ENCODE data around the gene ARHGAP31.
"Not testable (repeated sequence)": the region's sequence is repeated elsewhere in the genome, so short reads cannot be mapped to it uniquely, and the experiment has no call there.

DNA sequence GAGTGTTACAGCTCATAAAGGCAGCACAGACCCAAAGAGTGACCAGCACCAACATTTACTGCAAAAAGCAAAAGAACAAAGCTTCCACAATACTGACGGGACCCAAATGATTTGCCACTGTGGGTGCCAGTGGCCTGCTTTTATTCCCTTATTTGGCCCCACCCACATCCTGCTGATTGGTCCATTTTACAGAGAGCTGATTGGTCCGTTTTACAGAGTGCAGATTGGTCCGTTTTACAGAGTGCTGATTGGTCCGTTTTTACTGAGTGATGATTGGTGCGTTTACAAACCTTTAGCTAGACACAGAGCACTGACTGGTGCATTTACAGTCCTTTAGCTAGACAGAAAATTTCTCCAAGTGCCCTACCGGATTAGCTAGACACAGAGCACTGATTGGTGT lies 43.2 kb downstream of the ARHGAP31 start:
- TF ChIP-seq GABPA (IDR thresholded peaks at IDR 0.05 in 1 of 2, conservative IDR thresholded peaks at IDR 0.05 in 1 of 2); SP1 (IDR thresholded peaks at IDR 0.05); RAD21 (IDR thresholded peaks at IDR 0.05); TAF1 (conservative IDR thresholded peaks at IDR 0.05): not testable (repeated sequence)
- TF ChIP-seq, protein P1, sequence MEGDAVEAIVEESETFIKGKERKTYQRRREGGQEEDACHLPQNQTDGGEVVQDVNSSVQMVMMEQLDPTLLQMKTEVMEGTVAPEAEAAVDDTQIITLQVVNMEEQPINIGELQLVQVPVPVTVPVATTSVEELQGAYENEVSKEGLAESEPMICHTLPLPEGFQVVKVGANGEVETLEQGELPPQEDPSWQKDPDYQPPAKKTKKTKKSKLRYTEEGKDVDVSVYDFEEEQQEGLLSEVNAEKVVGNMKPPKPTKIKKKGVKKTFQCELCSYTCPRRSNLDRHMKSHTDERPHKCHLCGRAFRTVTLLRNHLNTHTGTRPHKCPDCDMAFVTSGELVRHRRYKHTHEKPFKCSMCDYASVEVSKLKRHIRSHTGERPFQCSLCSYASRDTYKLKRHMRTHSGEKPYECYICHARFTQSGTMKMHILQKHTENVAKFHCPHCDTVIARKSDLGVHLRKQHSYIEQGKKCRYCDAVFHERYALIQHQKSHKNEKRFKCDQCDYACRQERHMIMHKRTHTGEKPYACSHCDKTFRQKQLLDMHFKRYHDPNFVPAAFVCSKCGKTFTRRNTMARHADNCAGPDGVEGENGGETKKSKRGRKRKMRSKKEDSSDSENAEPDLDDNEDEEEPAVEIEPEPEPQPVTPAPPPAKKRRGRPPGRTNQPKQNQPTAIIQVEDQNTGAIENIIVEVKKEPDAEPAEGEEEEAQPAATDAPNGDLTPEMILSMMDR (IDR thresholded peaks at IDR 0.05; ENCODE audit: low read depth, low read length, missing input control), result not testable (repeated sequence)
- TF ChIP-seq, protein P2, sequence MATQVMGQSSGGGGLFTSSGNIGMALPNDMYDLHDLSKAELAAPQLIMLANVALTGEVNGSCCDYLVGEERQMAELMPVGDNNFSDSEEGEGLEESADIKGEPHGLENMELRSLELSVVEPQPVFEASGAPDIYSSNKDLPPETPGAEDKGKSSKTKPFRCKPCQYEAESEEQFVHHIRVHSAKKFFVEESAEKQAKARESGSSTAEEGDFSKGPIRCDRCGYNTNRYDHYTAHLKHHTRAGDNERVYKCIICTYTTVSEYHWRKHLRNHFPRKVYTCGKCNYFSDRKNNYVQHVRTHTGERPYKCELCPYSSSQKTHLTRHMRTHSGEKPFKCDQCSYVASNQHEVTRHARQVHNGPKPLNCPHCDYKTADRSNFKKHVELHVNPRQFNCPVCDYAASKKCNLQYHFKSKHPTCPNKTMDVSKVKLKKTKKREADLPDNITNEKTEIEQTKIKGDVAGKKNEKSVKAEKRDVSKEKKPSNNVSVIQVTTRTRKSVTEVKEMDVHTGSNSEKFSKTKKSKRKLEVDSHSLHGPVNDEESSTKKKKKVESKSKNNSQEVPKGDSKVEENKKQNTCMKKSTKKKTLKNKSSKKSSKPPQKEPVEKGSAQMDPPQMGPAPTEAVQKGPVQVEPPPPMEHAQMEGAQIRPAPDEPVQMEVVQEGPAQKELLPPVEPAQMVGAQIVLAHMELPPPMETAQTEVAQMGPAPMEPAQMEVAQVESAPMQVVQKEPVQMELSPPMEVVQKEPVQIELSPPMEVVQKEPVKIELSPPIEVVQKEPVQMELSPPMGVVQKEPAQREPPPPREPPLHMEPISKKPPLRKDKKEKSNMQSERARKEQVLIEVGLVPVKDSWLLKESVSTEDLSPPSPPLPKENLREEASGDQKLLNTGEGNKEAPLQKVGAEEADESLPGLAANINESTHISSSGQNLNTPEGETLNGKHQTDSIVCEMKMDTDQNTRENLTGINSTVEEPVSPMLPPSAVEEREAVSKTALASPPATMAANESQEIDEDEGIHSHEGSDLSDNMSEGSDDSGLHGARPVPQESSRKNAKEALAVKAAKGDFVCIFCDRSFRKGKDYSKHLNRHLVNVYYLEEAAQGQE (IDR thresholded peaks at IDR 0.05), result not testable (repeated sequence)
- TF ChIP-seq, protein P3, sequence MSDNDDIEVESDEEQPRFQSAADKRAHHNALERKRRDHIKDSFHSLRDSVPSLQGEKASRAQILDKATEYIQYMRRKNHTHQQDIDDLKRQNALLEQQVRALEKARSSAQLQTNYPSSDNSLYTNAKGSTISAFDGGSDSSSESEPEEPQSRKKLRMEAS (IDR thresholded peaks at IDR 0.05), result not testable (repeated sequence)
